ENCODE measurements around the gene MRC2.

Gene MRC2

GRCh38 chr17:62653002-62653825, 25.7 kb downstream of the MRC2 start:
- peak; percentile 70 for ATAC-seq
- TF ChIP-seq ESRRG (CRISPR knock-in tag; IDR thresholded peaks at IDR 0.05) (no peak), GLIS3 (CRISPR knock-in tag; IDR thresholded peaks at IDR 0.05) (peak; percentile 50; the same call in 1 of the 2 replicates), TSHZ2 (CRISPR knock-in tag; IDR thresholded peaks at IDR 0.05) (no peak), ZFP3 (CRISPR knock-in tag; IDR thresholded peaks at IDR 0.05) (0 out of 2 replicates have a peak, but pooled peaks have one; percentile 15), ZNF70 (CRISPR knock-in tag; IDR thresholded peaks at IDR 0.05) (0 out of 2 replicates have a peak, but pooled peaks have one; percentile 24), ZNF8 (CRISPR knock-in tag; IDR thresholded peaks at IDR 0.05) (no peak)

- ATAC-seq, result peak; percentile 65
- TF ChIP-seq SNAI2 (CRISPR knock-in tag; IDR thresholded peaks at IDR 0.05) (peak; percentile 86; the same call in 1 of the 2 replicates), ZNF565 (CRISPR knock-in tag; conservative IDR thresholded peaks at IDR 0.05; ENCODE audit: low read depth) (0 out of 2 replicates have a peak, but pooled peaks have one; percentile 2), PATZ1 (CRISPR knock-in tag; IDR thresholded peaks at IDR 0.05; ENCODE audit: borderline replicate concordance) (no peak), CREB5 (CRISPR knock-in tag; IDR thresholded peaks at IDR 0.05; ENCODE audit: low read depth) (no peak), TCF4 (CRISPR knock-in tag; IDR thresholded peaks at IDR 0.05; ENCODE audit: borderline replicate concordance) (peak; percentile 77), ZC3H10 (CRISPR knock-in tag; IDR thresholded peaks at IDR 0.05) (no peak), TSHZ2 (CRISPR knock-in tag; IDR thresholded peaks at IDR 0.05) (0 out of 2 replicates have a peak, but pooled peaks have one; percentile 67), ZFP3 (CRISPR knock-in tag; IDR thresholded peaks at IDR 0.05) (no peak), ZNF70 (CRISPR knock-in tag; IDR thresholded peaks at IDR 0.05) (peak; percentile 61; the same call in 1 of the 2 replicates), TOX (CRISPR knock-in tag; IDR thresholded peaks at IDR 0.05; ENCODE audit: borderline replicate concordance) (no peak), ZFP30 (CRISPR knock-in tag; IDR thresholded peaks at IDR 0.05) (no peak), BACH2 (CRISPR knock-in tag; IDR thresholded peaks at IDR 0.05; ENCODE audit: borderline replicate concordance) (no peak), ESRRG (CRISPR knock-in tag; IDR thresholded peaks at IDR 0.05) (no peak), ZNF8 (CRISPR knock-in tag; IDR thresholded peaks at IDR 0.05) (no peak), RARB (CRISPR knock-in tag; IDR thresholded peaks at IDR 0.05) (no peak), ARNTL (CRISPR knock-in tag; IDR thresholded peaks at IDR 0.05; ENCODE audit: borderline replicate concordance, low read depth) (no peak), GLIS3 (CRISPR knock-in tag; IDR thresholded peaks at IDR 0.05) (no peak), POU6F1 (CRISPR knock-in tag; IDR thresholded peaks at IDR 0.05; ENCODE audit: borderline replicate concordance, low read depth) (no peak), OSR1 (CRISPR knock-in tag; IDR thresholded peaks at IDR 0.05) (no peak), CSRNP3 (CRISPR knock-in tag; IDR thresholded peaks at IDR 0.05) (no peak), CSDC2 (CRISPR knock-in tag; IDR thresholded peaks at IDR 0.05) (no peak), PPARA (CRISPR knock-in tag; IDR thresholded peaks at IDR 0.05; ENCODE audit: borderline replicate concordance) (no peak), ISL1 (CRISPR knock-in tag; IDR thresholded peaks at IDR 0.05) (no peak)
These were observed 26.6 kb downstream of the MRC2 start for GRCh38 chr17:62653826-62654761.

Data from SK-N-SH treated with all-trans-retinoic acid at 6 μM for 48 hours (cell line).